Measurements from ENCODE around the gene RSPH3. TPM values are rescaled to one million over a fixed set of nuclear protein-coding genes. Genes with fewer than 3 reads are reported as not detected.

The RSPH3 gene
- polyA plus RNA-seq, 4 donors: 5.1 to 12.5 (median 6.1) TPM

- Histone ChIP-seq H3K9me3 (ENCODE audit: control insufficient read depth in 2 of 2, insufficient read depth in 1 of 2, low read depth in 1 of 2, low read length in 1 of 2) (no peaks in the 10 kb centered on the region), H3K4me3 (ENCODE audit: low read depth in 1 of 3, low read length in 3 of 3) (no peak overlapping the region), H3K36me3 (ENCODE audit: control insufficient read depth in 3 of 3, insufficient read depth in 2 of 3, low read depth in 1 of 3, low read length in 3 of 3) (no peaks in the 10 kb centered on the region), H3K4me1 (ENCODE audit: control insufficient read depth in 3 of 3, insufficient read depth in 2 of 3, low read depth in 1 of 3, low read length in 2 of 3) (peaks cover 0 to 2% (median 0%) of the 10 kb centered on the region in 3 donors), H3K27ac (ENCODE audit: low read depth in 1 of 3, low read length in 2 of 3) (peak overlapping the region in 1 of 3 donors; percentile 64), H3K27me3 (ENCODE audit: control insufficient read depth in 3 of 3, insufficient read depth in 3 of 3, low read length in 3 of 3) (no peaks in the 10 kb centered on the region)
- FAIRE-seq: no peak
- DNase-seq: no peak
- 81 to 93% (median 83%) methylated on average over 4 of the region's 4 CpGs for WGBS, 3 donors
Measured at GRCh38 chr6:158924499-158925455, 75.2 kb downstream of the RSPH3 start.

- Histone ChIP-seq H3K4me3 (ENCODE audit: low read depth in 1 of 3, low read length in 3 of 3) (no peak overlapping the region), H3K27ac (ENCODE audit: low read depth in 1 of 3, low read length in 2 of 3) (peak overlapping the region in 1 of 3 donors; percentile 64), H3K4me1 (ENCODE audit: control insufficient read depth in 3 of 3, insufficient read depth in 2 of 3, low read depth in 1 of 3, low read length in 2 of 3) (peaks cover 0 to 2% (median 0%) of the 10 kb centered on the region in 3 donors), H3K27me3 (ENCODE audit: control insufficient read depth in 3 of 3, insufficient read depth in 3 of 3, low read length in 3 of 3) (no peaks in the 10 kb centered on the region), H3K36me3 (ENCODE audit: control insufficient read depth in 3 of 3, insufficient read depth in 2 of 3, low read depth in 1 of 3, low read length in 3 of 3) (no peaks in the 10 kb centered on the region), H3K9me3 (ENCODE audit: control insufficient read depth in 2 of 2, insufficient read depth in 1 of 2, low read depth in 1 of 2, low read length in 1 of 2) (no peaks in the 10 kb centered on the region)
- FAIRE-seq (no peak), DNase-seq (peak in 1 of 2 donors; percentile 59)
- WGBS, 3 donors: 74 to 85% (median 84%) methylated on average over 14 of the region's 14 CpGs
Measured at GRCh38 chr6:158923805-158924498, 76.0 kb downstream of the RSPH3 start.

Other genes starting within 250 kb of the RSPH3 start
- gene EZR, start 180.8 kb downstream of the RSPH3 start, polyA plus RNA-seq: 100 to 1,000 TPM; 172 to 755 (median 479) TPM
- gene TAGAP, start 44.8 kb upstream of the RSPH3 start, polyA plus RNA-seq: 1 to 10 TPM in 3 of 4 donors, under 1 TPM in 1; 0.45 to 3.8 (median 1.9) TPM
- 10 to 100 TPM in 1 of 4 donors, under 1 TPM in 2, not detected in 1; 0.27 to 30.6 (median 0.28) TPM for gene FNDC1, start 169.2 kb upstream of the RSPH3 start, polyA plus RNA-seq

All from small intestine (tissue), 7 donors.